Activated effector memory CD4-positive, alpha-beta T cell treated with anti-CD3 and anti-CD28 coated beads, Interleukin-2, amount 50 U/mL, for 16 hours (primary cell): ENCODE measurements around the gene RABIF.
A peak's percentile ranks its signal among the peaks of the same experiment; 100 is the strongest.
"Not testable (repeated sequence)": the region's sequence is repeated elsewhere in the genome, so short reads cannot be mapped to it uniquely, and the experiment has no call there.

ENCODE experiments used
- DNase-seq: peaks from one replicate; pipeline ENCODE4 v3.0.0-alpha.2; 2020

RABIF gene

DNA sequence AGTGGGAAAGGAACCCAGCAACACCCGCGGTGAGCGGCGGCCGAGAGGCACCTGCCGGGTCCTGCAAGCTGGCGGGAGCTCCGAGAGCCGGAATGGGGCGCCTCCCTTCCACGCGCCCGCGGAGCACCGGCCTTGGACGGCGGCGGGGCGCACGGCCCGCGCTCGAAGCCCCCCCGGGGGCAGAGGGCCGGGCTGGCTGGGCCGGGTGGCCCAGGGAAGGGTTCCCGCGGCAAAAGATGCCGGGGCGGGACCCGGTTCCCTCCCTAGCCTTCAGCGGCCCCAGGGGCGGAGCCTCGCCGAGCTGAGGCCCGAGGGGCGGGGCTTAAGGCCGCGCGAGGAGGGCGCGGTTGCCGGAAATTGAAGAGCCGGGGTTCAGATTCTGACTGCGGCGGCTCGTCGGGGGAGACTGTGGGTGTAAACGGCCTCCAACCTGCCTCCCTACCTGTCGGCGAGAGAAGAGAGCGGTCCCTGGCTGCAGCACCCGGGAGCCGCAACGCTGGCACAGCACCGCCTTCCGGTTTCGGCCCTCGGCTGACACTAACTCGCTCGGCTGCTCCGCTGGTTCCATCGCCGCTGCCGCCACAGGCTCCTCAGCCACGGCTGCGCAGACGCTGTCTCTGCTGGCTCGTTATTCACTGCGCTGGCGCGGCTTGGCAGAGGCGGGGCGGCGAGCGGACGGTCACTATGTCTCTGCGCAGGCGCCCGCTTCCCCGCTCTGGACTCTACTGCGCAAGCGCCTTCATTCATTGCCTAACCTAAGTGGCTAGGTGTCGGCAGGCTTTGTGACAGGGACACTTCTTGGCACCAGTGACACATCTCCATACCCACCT lies at the start of gene RABIF:
TSS of gene RABIF (minus strand) at position 619 of the 830 bp plus-strand sequence. CDS start at position 568, 51 bp downstream.
- DNase-seq: peak; percentile 99

DNA sequence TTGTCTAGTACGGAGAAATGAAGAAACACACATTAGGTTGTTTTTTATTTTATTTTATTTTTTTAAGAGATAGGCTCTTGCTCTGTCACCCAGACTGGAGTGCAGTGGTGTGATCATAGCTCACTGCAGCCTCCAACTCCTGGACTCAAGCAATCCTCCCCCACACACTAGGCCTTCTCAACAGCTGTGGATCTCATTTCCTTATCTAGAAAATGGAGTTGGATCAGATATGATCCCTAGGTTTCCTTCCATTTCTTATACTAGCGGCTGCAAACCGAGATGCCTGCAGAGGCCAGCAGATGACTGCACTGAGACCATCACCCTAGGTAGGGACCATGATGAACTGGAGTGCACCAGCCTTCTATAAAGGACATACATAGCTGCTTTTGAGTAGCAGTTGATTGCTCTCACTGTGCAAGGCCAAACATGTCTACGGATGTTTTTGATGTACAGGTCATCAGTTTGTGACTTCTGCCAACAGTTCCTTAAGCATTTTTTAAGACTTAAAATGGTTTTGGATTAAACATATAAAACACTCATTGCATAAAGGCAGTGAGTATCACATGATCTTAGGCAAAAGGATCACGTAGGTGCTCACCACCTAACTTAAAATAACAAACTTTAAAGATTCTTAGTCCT lies 49.5 kb upstream of the RABIF start:
- no peak for DNase-seq

DNA sequence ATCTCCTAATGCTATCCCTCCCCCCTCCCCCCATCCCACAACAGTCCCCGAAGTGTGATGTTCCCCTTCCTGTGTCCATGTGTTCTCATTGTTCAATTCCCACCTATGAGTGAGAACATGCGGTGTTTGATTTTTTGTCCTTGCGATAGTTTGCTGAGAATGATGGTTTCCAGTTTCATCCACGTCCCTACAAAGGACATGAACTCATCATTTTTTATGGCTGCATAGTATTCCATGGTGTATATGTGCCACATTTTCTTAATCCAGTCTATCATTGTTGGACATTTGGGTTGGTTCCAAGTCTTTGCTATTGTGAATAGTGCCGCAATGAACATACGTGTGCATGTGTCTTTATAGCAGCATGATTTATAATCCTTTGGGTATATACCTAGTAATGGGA lies 47.5 kb upstream of the RABIF start:
- DNase-seq: not testable (repeated sequence)

DNA sequence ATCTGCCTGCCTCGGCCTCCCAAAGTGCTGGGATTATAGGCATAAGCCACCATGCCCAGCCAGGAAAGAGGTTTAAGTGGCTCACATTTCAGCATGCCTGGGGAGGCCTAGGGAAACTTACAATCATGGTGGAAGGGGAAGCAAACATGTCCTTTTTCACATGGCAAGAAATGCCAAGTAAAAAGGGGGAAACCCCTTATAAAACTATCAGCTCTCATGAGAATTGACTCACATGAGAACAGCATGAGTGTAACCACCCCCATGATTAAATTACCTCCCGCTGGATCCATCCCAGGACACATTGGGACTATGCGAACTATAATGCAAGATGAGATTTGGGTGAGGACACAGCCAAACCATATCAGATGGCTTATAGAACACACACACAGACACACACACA lies 46.9 kb upstream of the RABIF start:
- no peak for DNase-seq

DNA sequence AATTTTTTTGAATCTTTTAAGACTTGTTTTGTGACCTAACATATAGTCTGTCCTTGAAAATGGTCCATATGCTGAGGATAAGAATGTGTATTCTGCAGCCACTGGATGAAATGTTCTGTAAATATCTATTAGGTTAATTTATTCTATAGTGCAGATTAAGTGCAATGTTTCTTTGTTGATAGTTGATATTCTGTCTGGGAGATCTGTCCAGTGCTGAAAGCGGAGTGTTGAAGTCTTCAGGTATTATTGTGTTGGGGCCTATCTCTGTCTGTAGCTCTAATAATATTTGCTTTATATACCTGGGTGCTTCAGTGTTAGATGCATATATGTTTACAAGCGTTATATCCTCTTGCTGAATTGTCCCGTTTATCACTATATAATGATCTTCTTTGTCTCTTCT lies 45.8 kb upstream of the RABIF start:
- no peak for DNase-seq

DNA sequence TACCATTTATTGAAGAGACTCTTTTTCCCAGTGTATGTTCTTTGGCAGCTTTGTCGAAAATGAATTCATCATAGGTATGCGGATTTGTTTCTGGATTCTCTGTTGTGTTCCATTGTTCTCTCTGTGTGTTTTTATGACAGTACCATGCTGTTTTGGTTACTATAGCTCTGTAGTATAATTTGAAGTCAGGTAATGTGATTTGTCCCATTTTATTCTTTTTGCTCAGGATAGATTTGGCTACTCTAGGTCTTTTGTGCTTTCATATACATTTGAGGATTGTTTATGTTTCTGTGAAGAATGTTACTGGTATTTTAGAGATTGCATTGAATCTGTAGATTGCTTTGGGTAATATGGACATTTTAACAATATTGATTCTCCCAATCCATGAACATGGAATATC lies 43.5 kb upstream of the RABIF start:
- DNase-seq: no peak

DNA sequence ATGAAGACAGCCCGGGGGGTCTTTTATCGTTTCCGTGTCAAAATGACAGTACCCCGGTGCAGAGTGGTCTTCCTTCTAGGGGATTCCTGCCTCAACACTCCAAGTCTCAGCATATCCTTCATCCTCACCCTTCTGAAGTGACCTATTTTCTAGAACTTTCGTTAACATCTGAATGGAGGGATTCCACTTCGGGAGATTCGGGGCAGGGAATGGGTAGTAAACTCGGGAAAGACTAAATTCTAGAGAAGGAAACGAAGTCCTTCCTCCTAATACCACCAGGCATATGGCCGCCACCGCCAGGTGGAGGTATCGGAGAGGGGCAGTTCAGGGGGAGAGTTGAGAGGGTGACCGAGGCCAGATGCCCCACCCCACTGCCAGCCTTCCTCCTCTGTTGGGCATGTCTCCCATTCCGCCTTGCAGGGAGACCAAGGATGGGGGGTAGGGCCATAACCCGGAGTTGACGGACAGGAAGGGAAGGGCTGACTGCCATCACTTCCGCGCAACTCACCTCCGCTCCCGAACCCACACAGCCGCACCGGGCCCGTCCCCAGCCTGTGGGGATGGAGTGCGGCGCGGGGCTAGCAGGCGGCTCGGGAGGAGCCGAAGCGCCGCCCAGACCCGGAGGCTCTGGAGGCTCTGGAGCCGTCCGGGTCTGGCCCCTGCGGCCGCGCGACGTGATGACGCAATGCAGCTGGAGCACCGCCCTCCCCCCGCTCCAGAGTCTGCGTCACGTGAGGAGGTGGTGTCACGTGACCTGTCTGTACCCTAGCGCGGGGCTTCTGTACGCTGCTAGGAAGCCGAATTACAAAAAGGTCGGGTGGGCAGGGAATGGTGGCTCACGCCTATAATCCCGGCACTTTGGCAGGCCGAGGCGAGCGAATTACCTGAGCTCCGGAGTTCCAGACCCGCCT lies 37.9 kb upstream of the RABIF start, which contains the start of gene KLHL12:
TSS of gene KLHL12 (minus strand) at position 654 of the 911 bp plus-strand sequence. CDS start 2,072 bp downstream, outside the sequence.
- DNase-seq: peak; percentile 98

DNA sequence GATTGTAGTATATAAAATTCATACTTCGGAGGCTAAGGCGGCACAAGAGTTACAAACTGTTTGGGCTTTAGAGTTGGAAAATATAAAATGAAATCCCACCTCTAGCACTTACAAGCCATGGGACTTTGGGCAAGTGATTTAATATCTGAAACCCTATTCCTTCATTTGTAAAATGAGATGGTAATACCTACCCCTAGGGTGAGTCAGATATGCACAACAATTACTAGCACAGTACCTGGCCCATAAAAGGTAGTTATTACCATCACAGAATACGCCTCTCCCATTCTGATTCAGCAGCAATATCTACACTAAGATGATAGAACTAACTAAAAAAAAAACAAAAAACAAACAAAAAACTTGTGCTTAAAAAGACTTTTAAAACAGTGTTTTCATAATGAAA lies 34.6 kb upstream of the RABIF start:
- no peak for DNase-seq

DNA sequence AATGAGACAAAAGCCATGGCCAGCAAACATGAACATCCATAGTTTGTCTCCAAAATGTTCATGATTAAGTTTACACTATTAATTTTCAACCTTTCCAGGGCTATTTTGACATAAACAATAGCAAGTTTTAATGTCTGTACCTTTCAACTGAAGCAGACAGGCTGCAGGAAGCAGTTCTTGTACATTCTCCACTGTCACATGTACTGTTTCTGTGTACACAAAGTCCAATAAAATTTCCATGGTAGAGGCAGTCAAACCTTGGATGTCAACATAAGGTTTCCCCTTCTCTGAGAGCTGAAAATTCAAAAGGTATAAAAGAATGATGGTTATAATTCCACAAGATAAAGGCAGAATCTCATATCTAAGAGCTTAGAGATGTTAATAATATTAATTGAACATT lies 30.7 kb upstream of the RABIF start:
- no peak for DNase-seq

DNA sequence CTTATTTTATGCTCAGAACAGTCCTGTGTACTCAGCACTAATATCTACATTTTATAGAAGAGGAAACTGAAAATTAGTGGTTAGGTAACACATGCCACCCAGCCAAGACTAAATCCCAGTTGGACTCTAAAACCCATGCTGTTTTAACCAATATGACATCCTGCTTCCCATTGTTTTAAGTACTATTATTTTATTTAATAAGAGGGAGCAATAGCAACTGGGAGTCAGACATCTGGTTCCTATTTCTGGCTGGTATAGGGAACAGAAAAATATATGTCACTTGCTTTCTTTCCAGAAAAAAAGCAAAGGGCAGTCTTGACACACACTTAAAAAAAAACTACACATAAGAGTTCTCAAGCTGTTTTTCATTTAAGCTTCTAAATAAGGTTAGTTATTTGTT lies 26.2 kb upstream of the RABIF start:
- DNase-seq: no peak

DNA sequence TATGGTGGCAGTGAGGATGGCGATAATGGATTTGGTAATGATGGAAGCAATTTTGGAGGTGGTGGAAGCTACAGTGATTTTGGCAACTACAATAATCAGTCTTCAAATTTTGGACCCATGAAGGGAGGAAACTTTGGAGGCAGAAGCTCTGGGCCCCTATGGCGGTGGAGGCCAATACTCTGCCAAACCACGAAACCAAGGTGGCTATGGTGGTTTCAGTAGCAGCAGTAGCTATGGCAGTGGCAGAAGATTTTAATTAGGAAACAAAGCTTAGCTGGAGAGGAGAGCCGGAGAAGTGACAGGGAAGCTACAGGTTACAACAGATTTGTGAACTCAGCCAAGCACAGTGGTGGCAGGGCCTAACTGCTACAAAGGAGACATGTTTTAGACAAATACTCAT lies 23.5 kb upstream of the RABIF start:
- DNase-seq: not testable (repeated sequence)

DNA sequence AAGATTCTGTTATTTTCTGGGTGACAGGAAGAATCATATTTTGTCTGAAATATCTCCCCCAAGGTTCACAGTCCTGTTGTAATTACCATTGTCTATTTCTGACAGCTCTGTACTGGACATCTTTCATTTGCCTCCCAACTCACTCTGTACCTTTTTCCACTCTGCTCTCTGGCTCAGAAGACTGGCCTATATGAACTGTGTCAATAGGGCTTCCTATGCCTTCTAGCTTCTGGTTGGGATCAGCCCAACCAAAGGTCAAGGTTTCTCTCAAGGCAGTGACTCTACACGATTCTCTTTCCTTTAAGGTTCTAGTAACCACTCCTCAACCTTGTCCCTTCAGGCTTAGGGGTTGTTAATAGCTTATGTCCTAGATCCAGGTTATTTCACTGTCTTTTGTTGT lies 20.5 kb upstream of the RABIF start:
- DNase-seq: no peak

DNA sequence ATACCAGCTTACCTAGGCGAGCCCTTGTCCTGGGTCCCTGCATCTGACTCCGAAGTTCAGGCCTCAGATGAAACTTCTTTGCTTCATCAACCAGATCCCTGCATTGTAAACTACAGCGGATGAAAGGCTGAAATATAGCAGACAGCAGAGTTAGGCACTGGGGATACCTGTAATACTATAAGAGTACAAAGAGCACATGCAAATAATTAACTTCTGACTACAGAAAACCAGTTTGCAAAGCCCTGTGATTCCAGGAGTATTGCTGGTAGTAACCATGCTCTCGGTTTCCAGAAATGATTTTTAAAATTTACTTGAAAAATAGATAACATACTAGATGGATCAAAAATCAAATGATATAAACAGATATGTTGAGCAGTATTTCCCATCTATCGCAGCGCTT lies 20.0 kb upstream of the RABIF start:
- DNase-seq: no peak

DNA sequence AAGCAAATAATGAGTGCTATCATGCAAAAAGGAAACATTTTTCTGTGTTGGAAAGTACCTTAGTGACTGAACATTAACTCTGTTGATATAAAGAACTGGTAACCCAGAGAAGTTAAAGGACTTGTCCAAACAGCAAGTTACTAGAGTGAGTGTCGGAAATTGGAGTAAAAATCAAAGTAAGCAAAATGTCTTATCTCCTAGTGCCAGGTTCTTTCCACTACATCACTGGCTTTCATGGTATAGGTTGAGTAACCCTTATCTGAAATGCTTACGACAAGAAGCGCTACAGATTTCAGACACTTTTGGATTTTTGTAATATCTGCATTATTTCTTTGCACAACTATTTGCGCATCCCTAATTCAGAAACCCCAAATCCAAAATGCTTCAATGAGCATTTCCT lies 16.4 kb upstream of the RABIF start:
- DNase-seq: no peak

DNA sequence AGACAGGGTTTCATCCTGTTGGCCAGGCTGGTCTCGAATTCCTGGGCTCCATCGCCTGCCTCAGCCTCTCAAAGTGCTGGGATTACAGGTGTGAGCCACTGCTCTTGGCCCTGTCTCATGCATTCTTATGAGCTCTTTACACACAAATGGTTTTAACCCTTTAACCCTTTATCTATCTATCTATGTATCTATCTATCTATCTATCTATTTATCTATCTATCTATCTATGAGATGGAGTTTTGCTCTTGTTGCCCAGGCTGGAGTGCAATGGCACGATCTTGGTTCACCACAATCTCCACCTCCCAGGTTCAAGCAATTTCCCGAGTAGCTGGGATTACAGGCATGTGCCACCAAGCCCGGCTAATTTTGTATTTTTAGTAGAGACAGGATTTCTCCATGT lies 14.9 kb upstream of the RABIF start:
- not testable (repeated sequence) for DNase-seq

DNA sequence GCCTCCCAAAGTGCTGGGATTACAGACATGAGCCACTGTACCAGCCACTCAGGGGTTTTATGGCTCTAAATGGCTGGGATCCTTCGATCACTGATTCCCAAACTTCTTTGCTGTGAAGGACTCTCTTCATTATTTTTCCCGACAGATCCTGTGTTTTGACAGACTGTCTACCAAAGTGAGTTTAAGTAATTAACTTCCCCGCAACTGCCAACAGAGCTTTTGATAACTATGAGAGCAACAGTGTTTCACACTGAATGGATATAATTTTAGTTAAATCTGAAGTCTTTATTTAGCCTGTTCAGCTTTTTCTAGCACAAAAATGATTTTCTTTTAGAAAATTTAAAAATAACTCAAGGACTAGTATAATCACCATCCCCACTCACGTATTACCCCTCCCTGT lies 12.6 kb upstream of the RABIF start:
- DNase-seq: no peak

DNA sequence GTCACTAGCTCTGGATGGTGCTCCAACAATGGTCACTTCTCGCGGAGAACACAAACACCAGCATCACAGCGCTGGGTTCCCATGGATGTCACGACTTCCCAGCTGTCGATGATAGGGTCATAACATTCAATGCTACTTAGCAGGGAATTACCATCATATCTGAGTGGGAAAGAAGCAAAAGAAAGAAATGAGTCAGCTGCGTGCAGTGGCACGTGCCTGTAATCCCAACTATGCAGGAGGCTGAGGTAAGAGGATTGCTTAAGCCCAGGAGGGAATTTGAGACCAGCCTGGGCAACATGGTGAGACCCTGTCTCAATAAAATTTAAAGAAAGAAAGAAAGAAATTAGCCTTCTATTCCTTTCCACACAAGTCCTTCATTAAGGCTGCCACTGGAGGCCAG lies 3.6 kb upstream of the RABIF start:
- no peak for DNase-seq

DNA sequence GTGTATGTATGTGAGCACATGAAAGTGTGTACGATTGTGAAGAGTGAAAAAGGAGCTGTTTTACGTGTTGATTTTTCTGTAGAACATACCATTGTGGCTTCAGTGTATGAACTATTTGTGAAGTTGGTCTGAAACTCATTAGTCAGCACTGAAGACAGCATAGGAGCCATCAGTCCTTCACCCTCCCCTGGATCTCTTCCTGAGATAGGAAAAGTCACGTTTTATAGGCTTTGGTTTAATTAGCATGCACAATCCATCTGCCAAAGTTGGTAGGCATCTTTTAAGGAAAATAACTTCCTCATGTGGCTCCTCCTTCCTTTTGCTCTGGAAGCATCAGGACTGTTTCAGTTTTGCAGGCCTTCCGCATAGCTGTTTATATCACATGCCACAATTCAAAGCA lies 1.4 kb upstream of the RABIF start:
- no peak for DNase-seq

DNA sequence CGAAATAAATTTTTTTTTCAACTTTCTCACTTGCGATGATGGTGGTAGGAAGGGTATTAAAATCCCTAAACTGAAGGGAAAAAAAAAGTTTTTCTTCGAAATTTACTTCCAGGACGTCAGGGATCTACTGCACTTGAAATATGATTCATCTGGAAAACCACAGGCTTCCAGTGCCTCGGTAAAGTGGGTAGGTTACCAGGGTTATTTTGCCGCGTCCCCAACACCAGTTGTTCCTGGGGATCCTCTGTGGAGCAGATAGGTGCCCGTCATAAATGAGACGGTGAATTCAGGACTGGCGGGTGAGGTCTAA lies 773 bp downstream of the RABIF start:
- no peak for DNase-seq

DNA sequence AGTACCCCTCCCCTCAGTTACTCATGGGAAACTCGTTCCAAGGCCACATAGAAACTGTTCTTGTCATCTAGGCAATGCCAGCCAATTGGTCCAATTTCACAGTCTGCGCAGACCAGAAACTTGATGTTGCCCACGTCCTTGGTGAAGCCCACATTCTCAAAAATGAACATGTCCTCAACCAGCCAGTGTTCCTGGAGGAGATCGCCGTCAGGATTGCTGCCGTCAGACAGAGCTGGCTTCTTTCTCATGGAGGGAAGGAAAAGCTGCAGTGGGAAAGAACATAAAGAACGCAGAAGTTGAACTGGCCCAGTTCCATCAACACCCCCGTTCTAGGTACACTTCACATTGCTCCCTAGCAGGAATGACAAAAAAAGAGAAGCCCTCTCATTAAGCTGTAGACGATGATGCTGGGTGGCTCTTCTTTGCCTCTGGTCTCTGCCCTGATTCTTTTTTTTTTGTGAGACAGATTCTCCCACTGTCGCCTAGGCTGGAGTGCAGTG lies 7.9 kb downstream of the RABIF start:
- DNase-seq: no peak

DNA sequence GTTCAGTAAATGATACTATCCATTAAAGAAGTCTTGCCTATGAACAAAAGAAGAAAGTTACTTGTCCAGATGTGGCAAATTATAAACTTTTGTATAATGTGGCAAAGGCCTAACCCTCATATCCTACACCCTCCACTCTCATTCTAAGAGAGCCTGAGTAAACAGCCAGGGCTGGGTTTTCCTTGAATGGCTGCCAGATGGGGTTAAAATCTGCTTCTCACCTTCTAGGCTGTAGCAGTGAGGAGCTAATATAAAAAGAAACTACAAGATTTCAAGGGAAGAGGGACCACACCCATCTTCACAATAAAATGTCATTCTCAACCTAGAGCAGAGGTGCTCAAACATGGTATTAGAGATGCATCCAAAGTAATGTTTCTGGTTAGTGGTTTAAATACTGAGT lies 8.9 kb downstream of the RABIF start:
- no peak for DNase-seq

DNA sequence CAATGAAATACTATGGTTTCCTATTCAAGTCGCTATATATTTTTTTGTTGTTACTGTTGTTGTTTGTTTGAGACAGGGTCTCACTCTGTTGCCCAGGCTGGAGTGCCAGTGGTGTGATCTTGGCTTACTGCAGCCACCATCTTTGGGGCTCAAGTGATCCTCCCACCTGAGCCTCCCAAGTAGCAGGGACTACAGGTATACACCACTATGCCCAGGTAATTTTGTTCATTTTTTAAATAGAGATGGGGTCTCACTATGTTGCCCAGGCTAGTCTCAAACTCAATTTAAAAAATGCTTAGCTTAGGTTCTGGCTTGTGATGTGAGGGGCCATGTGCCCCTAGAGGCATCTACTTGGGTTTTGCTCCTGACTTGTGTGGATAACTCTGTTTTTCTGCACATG lies 9.8 kb downstream of the RABIF start:
- no peak for DNase-seq

DNA sequence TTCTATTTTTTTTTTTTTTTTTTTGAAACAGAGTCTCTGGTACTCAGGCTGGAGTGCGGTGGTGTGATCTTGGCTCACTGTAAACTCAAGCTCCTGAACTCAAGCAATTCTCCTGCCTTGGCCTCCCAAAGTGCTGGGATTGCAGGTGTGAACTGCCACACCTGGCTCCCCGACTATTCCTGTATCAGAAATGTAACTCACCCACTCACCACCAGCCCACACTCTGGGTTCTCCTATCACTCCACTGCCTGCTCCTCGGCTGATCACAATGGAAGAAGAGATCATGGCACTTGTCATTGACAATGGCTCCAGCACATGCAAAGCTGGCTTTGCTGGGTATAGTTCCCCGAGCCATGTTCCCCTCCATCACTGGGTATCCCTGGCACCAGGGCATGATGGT lies 15.9 kb downstream of the RABIF start:
- no peak for DNase-seq
